LHCN-M2 (cell line): Measurements from ENCODE around the gene STAT4. TPM values are rescaled to one million over a fixed set of nuclear protein-coding genes. Genes with fewer than 3 reads are reported as not detected.

Experiments used
- DNase-seq: peaks from one replicate; pipeline ENCODE4 v3.0.0-alpha.2; 2012; ENCODE audit warnings: low read depth
- total RNA-seq: library from RNA; depleted of rRNA; stranded (reverse); fragments of >200 nt; gene quantifications from 2 replicates; pipeline ENCODE4 v1.2.3, GENCODE V29; 2014

Gene STAT4
- total RNA-seq, 1 experiment from 2014 or later = 0.75 TPM

- DNase-seq = no peak
Observed at GRCh38 chr2:191086706-191087105, 64.1 kb downstream of the STAT4 start.

- no peak for DNase-seq
Observed at GRCh38 chr2:191083540-191083939, 67.3 kb downstream of the STAT4 start.

GRCh38 chr2:191082321-191082720 lies 68.5 kb downstream of the STAT4 start:
- no peak for DNase-seq

GRCh38 chr2:191081411-191082155 lies 69.2 kb downstream of the STAT4 start:
- DNase-seq = no peak

GRCh38 chr2:191078165-191078867 lies 72.5 kb downstream of the STAT4 start:
- no peak for DNase-seq

- DNase-seq = no peak
Observed at GRCh38 chr2:191070276-191070675, 80.5 kb downstream of the STAT4 start.

GRCh38 chr2:191069606-191070005 lies 81.2 kb downstream of the STAT4 start:
- no peak for DNase-seq

GRCh38 chr2:191066919-191067233 lies 83.9 kb downstream of the STAT4 start:
- DNase-seq = no peak

- DNase-seq = no peak
Observed at GRCh38 chr2:191066197-191066918, 84.4 kb downstream of the STAT4 start.

GRCh38 chr2:191065785-191066184 lies 85.0 kb downstream of the STAT4 start:
- DNase-seq = no peak

- DNase-seq = no peak
Observed at GRCh38 chr2:191064590-191064989, 86.2 kb downstream of the STAT4 start.

GRCh38 chr2:191063584-191063983 lies 87.2 kb downstream of the STAT4 start:
- DNase-seq = no peak

GRCh38 chr2:191061381-191061980 lies 89.3 kb downstream of the STAT4 start:
- no peak for DNase-seq

- DNase-seq = no peak
Observed at GRCh38 chr2:191059308-191059707, 91.5 kb downstream of the STAT4 start.

GRCh38 chr2:191056228-191056627 lies 94.6 kb downstream of the STAT4 start:
- no peak for DNase-seq

GRCh38 chr2:191053256-191053655 lies 97.5 kb downstream of the STAT4 start:
- DNase-seq = no peak

GRCh38 chr2:191051825-191052778 lies 98.7 kb downstream of the STAT4 start:
- peak; percentile 70 for DNase-seq

GRCh38 chr2:191051177-191051576 lies 99.6 kb downstream of the STAT4 start:
- DNase-seq = peak; percentile 29

- peak; percentile 81 for DNase-seq
Observed at GRCh38 chr2:191050640-191050987, 100.2 kb downstream of the STAT4 start.

- DNase-seq = peak; percentile 79
Observed at GRCh38 chr2:191049728-191050639, 100.8 kb downstream of the STAT4 start.
